Measurements from ENCODE around the gene DLGAP4. TPM values are rescaled to one million over a fixed set of nuclear protein-coding genes. Genes with fewer than 3 reads are reported as not detected.

The DLGAP4 gene
- total and polyA plus RNA-seq, 9 of the 15 experiments (the other 6 are each of a cell fraction or from before 2014, with no cell fraction given), result 0.31 to 34.1 (median 4.5) TPM

DNA sequence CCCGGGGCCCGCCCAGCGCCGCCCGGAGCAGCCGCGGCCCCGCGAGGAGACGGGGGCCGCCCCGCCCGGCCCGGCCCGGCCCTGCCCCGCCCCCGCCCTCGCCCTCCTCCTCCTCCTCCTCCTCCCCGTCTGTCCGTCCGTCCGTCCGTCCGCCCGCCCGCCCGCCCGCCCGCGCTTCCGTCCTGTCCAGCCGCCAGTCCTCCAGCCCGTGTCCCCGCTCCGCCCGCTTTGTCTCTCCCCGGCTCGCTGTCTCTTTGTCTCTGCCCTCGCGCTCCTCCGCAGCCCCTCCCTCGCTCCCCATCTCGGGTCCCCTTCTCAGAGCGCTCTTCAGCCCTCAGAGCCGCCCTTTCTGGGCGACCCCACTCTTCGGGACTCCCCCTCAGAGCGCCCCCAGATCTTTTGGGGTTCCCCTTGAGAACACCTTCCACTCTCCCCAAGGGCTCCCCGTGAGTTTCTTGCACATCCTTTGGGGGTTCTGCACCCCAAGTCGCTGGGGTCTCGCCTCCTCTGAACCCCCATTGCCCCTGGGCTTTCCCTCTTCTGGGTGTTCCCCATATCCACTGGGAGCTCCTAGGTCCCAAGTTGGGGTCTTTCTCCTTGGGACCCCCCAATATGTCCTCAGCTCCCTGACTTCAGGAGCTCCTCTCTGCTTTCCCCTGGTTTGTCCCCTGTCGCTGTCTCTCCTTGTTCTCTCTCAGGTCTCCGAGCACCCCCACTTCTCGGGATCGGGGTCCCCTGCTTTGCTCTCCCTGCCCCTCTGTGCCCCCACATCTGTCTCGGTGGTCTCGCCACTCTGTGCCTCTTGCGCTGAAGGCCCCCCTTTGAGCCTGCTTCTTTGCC lies 155.7 kb downstream of the DLGAP4 start:
- BruUV-seq (replicated peaks), result no TSS peak
- intact Hi-C loops (cut with micrococcal nuclease), result no loop called here
- TF ChIP-seq ZNF764 (CRISPR knock-in tag; IDR thresholded peaks at IDR 0.05; ENCODE audit: low read depth) (no peak), ZNF589 (CRISPR knock-in tag; IDR thresholded peaks at IDR 0.05; ENCODE audit: low read depth) (no peak), HMGN3 (IDR thresholded peaks at IDR 0.05; ENCODE audit: borderline replicate concordance, extremely low read depth, insufficient read length, low read depth, low read length) (peak; percentile 7), HNRNPH1 (optimal IDR thresholded peaks at IDR 0.05; ENCODE audit: low read depth, low read length) (no peak), RBM34 (IDR thresholded peaks at IDR 0.05; ENCODE audit: borderline replicate concordance, insufficient read depth, low read length) (no peak), POLR2B (IDR thresholded peaks at IDR 0.05; ENCODE audit: low read depth, partially characterized antibody) (no peak), FOXM1 (IDR thresholded peaks at IDR 0.05; ENCODE audit: low read depth) (no peak), FOXM1 (CRISPR knock-in tag; IDR thresholded peaks at IDR 0.05; ENCODE audit: low read depth) (no peak), PURB (CRISPR knock-in tag; IDR thresholded peaks at IDR 0.05; ENCODE audit: low read depth) (no peak)
- TF ChIP-seq, protein P1, sequence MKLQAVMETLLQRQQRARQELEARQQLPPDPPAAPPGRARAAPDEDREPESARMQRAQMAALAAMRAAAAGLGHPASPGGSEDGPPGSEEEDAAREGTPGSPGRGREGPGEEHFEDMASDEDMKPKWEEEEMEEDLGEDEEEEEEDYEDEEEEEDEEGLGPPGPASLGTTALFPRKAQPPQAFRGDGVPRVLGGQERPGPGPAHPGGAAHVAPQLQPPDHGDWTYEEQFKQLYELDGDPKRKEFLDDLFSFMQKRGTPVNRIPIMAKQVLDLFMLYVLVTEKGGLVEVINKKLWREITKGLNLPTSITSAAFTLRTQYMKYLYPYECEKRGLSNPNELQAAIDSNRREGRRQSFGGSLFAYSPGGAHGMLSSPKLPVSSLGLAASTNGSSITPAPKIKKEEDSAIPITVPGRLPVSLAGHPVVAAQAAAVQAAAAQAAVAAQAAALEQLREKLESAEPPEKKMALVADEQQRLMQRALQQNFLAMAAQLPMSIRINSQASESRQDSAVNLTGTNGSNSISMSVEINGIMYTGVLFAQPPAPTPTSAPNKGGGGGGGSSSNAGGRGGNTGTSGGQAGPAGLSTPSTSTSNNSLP (IDR thresholded peaks at IDR 0.05; ENCODE audit: borderline replicate concordance, low read depth, low read length), result no peak
- TF ChIP-seq, protein P2, sequence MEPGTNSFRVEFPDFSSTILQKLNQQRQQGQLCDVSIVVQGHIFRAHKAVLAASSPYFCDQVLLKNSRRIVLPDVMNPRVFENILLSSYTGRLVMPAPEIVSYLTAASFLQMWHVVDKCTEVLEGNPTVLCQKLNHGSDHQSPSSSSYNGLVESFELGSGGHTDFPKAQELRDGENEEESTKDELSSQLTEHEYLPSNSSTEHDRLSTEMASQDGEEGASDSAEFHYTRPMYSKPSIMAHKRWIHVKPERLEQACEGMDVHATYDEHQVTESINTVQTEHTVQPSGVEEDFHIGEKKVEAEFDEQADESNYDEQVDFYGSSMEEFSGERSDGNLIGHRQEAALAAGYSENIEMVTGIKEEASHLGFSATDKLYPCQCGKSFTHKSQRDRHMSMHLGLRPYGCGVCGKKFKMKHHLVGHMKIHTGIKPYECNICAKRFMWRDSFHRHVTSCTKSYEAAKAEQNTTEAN (CRISPR knock-in tag; IDR thresholded peaks at IDR 0.05), result no peak
- TF ChIP-seq, protein P3, sequence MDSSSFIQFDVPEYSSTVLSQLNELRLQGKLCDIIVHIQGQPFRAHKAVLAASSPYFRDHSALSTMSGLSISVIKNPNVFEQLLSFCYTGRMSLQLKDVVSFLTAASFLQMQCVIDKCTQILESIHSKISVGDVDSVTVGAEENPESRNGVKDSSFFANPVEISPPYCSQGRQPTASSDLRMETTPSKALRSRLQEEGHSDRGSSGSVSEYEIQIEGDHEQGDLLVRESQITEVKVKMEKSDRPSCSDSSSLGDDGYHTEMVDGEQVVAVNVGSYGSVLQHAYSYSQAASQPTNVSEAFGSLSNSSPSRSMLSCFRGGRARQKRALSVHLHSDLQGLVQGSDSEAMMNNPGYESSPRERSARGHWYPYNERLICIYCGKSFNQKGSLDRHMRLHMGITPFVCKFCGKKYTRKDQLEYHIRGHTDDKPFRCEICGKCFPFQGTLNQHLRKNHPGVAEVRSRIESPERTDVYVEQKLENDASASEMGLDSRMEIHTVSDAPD (CRISPR knock-in tag; IDR thresholded peaks at IDR 0.05), result no peak

More for the DNA sequence above, 155.7 kb downstream of the DLGAP4 start:
- POLR2A ChIA-PET, result interaction anchor here (0.6 to 1.0 kb wide), 4 partner anchors 11 to 1964 kb away, joined by 3 read pairs; no protein-coding TSS in a partner anchor
- Histone ChIP-seq H4K20me1 (replicated peaks; ENCODE audit: control insufficient read depth, insufficient read depth, low read length) (peaks cover 29% of the 10 kb centered on the region), H3K9ac (ENCODE audit: insufficient read depth in 1 of 2, low read depth in 2 of 2, low read length in 2 of 2) (peak overlapping the region; percentile 77 to 95), H3K36me3 (ENCODE audit: control insufficient read depth, insufficient read depth, low read length) (no peaks in the 10 kb centered on the region; the same call in 2 of the 3 replicates), H2AFZ (ENCODE audit: low read depth, low read length) (peak overlapping the region; percentile 85), H3K79me2 (ENCODE audit: control insufficient read depth, insufficient read depth, low read length) (peaks cover 36% of the 10 kb centered on the region), H3K4me2 (ENCODE audit: insufficient read depth, low read length) (peak overlapping the region; percentile 75), H3K9me1 (ENCODE audit: control insufficient read depth, insufficient read depth, low read length) (peaks cover 6% of the 10 kb centered on the region), H3K4me1 (replicated peaks in 1 of 2; ENCODE audit: control insufficient read depth in 2 of 2, insufficient read depth in 2 of 2, low read length in 2 of 2) (peaks cover 50 to 51% of the 10 kb centered on the region in 2 experiments), H3K9me3 (replicated peaks; ENCODE audit: control insufficient read depth, insufficient read depth, low read depth, low read length) (no peaks in the 10 kb centered on the region), H3K4me3 (peak overlapping the region; percentile 71), H3K27me3 (ENCODE audit: control insufficient read depth in 2 of 2, insufficient read depth in 2 of 2, low read length in 2 of 2) (no peaks in the 10 kb centered on the region), H3K27ac (ENCODE audit: extremely low read depth, low read depth, low read length) (peak overlapping the region; percentile 75)
- ATAC-seq, result peak; percentile 28
- DNase-seq (ENCODE audit: extremely low read depth in 1 of 4, low spot score in 3 of 4), result peak; percentile 65 to 76 (median 73)
- in situ Hi-C loops (cut with MboI), result no loop called here
- 2% methylated on average over 24 of the region's 58 CpGs for WGBS (ENCODE audit: insufficient coverage, low coverage, missing lambda C conversion rate)
- CTCF ChIA-PET (ENCODE audit: low intra/inter-chr PET ratio), result interaction anchor here (0.7 kb wide), 1 partner anchor 31 kb away, joined by 3 read pairs; no protein-coding TSS in a partner anchor
- FAIRE-seq, result peak; percentile 11

All from K562 (cell line).